Omental fat pad (tissue), 4 donors: ENCODE results near the gene AK9. TPM values are rescaled to one million over a fixed set of nuclear protein-coding genes. Genes with fewer than 3 reads are reported as not detected.
"Not testable (repeated sequence)": the region's sequence is repeated elsewhere in the genome, so short reads cannot be mapped to it uniquely, and the experiment has no call there.

Experiments
- ATAC-seq: fragments of 150-250 bp; one replicate; pipeline ENCODE4 v1.9.1; 2016; ENCODE audit warnings: mild to moderate bottlenecking, moderate library complexity; ENCODE audit not compliant: low FRiP score
- DNase-seq: peaks from one replicate; pipeline ENCODE4 v3.0.0-alpha.2; 2019; ENCODE audit warnings: low spot score
- total RNA-seq, 4 donors: library from RNA; depleted of rRNA; stranded (reverse); fragments of >200 nt; gene quantifications; one replicate each; pipeline ENCODE4 v1.1.0, GENCODE V29; 2016
- TF ChIP-seq, protein P1 (sequence below), 3 donors: fragments of 450-650 bp; IDR thresholded peaks; one replicate each; pipeline ENCODE4 v1.5.1; 2016 to 2017; ENCODE audit warnings: antibody characterized with exemption in 3 of 3, mild to moderate bottlenecking in 3 of 3, moderate library complexity in 2 of 3

AK9 gene
- total RNA-seq, 4 donors from 2014 or later: 5.4 to 14.8 (median 8.2) TPM

DNA sequence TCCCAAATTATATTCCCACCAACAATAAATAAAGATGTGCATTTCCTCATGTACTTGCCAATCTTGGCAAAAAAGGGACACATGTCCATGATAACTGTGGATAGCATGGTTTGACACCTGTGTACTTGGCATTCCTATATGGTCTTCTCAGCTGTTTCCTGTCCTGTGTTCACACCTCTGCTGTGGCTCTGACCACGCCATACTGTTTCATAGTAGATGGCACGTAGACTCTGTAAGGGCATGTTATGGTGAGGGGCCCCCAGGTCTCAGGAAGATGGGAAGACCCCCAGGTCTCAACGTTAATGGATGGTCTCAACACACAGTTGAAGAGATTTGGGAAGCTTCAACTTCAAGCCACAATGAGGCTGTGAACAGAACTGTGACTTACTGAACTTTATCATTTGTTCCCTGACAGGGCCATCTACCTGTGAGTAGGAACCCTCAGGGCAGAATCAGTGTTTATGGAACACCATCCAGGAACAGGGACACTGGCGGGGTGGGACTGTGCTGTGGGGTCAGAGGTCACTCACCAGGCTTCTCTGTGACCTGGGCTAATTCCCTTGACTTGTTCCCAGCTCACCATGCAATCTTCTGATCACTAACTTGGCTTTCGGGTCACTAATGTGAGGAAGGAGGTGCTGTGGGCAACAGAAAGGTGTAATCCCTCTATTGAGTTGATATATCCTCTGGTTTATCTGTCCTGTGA, 219.7 kb downstream of the AK9 start:
- DNase-seq: no peak
- TF ChIP-seq, protein P1, sequence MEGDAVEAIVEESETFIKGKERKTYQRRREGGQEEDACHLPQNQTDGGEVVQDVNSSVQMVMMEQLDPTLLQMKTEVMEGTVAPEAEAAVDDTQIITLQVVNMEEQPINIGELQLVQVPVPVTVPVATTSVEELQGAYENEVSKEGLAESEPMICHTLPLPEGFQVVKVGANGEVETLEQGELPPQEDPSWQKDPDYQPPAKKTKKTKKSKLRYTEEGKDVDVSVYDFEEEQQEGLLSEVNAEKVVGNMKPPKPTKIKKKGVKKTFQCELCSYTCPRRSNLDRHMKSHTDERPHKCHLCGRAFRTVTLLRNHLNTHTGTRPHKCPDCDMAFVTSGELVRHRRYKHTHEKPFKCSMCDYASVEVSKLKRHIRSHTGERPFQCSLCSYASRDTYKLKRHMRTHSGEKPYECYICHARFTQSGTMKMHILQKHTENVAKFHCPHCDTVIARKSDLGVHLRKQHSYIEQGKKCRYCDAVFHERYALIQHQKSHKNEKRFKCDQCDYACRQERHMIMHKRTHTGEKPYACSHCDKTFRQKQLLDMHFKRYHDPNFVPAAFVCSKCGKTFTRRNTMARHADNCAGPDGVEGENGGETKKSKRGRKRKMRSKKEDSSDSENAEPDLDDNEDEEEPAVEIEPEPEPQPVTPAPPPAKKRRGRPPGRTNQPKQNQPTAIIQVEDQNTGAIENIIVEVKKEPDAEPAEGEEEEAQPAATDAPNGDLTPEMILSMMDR (IDR thresholded peaks at IDR 0.05): no peak
- no peak for ATAC-seq

DNA sequence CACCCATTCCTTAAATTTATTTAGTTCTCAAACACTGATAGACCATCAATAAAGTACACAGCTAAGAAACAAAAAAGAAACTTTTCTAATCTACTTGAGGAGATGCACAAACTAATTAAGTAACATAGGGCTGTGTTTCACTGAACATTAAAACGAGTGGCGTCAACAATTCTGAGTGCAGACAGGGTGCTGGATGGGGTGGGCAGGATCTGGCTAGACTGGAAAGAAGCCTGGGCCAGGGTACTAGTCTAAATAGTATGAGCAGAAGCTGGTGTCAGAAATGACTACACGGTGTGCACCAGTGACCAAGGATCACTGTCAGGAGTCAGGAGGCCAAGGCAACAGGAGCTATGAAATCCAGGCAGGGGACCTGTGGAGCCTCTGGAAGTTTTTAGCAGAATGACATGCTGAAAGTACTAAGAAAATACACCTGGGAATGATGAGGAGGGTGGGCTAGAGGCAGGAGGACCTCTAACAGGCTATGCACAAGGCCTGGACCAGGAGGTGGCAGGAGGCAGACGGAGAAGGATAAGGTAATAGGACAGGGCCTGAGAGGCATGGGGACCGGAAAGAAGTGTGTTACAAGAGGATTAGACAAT, 221.3 kb downstream of the AK9 start:
- TF ChIP-seq, protein P1 (IDR thresholded peaks at IDR 0.05): no peak
- no peak for ATAC-seq
- DNase-seq: no peak

DNA sequence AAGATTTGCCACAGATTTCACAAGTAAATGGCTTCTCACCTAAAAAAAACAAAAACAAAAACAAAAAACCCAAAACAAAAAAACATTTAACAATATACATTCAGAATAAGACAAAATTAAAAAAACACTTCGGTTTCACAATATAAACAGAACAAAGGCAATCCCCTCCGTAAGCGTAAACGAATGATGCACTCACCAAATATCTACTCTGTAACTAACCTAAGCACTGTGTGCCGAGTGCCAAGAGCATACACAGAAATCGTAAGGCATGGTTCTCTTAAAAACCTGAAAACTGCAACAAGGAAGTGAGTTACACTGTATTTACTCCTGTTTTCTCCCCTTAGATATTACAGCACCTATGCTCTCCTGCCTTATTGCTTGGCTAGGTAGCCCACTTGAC, 223.3 kb downstream of the AK9 start:
- TF ChIP-seq, protein P1 (IDR thresholded peaks at IDR 0.05): no peak
- no peak for ATAC-seq
- DNase-seq: no peak

DNA sequence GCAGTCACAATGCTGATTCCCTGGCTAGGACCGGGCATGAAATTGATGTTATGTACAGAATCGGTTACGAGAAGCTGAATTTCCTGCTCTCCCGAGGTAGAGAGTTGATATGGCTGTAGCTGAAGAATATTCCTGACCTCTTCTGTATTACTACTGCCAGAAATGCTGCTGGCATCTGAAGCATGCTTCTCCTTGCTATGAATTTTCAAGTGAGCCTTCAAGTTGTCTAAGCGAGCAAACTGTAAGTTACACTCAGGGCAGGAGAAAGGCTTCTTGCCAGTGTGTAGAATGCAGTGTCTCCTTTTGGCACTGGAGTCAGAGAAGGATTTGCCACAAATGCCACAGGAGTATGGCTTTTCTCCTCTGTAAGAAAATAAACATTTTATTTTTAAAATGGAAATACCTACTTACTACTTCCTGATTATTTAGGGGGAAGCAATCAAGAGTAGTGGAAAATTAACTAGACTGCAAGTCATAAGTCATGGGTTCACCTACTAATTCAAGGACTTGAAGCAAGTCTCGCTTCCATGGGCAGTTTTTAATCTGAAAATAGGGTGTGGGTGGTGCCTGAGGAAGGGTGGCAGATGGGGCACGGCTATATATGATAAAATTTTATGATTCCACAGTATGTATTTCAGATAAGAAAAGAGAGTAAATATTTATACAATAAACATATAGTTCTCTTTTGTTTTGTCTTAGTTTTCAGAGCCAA, 224.6 kb downstream of the AK9 start:
- no peak for DNase-seq
- no peak for ATAC-seq
- TF ChIP-seq, protein P1 (IDR thresholded peaks at IDR 0.05): no peak

DNA sequence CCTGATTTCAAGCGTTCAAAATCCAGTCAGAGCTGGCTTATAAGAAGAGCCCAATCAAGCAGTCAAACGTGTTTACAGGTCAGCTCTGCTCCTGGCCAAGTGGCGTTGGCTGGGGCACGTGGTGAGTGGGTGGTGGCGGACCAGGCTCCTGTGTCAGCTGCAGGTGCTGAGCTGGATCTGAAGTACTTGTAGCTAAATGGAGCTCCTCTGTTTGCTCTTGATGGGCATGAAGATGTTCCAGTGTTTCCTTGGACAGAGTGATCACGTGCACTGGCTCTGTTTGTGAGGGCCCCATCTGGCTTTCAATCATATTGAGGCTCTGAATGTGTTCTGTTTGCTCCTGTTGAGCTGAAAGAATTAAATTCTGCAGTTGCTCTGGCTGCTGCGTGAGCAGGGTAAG, 225.2 kb downstream of the AK9 start:
- no peak for DNase-seq
- ATAC-seq: no peak

DNA sequence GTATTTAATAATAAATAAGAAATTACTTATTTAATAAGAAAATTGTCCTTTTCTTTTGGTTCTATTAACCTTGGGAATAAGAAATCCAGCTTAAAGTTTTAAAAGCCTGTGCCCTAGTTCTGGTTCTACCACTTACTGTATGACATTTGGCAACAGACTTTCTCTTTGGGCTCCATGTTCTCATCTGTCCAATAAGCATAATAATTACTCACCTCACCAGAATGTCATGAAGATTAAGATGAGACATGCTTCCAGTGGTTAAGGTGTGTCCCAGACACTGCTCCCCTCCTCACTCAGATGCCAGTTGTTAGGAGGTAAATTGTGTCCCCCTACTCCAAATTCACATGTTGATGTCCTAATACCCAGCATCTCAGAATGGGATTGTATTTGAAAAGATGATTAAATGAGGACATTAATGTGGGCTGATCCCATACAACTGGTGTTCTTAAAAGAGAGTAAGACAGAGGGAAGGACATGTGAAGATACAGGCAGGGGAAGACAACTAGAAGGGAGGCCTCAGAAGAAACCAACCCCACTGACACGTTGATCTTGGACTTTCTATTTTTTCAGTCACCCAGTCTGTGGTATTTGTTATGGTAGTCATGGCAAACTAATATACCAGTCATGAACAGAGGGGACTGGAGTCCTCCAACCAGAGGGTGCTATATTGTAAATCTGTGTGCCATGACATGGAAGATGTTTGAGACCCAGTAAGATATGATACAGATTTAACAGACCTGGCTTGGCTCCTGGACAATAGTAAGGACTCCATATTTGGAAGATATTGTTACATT, 229.1 kb downstream of the AK9 start:
- no peak for ATAC-seq
- TF ChIP-seq, protein P1 (IDR thresholded peaks at IDR 0.05): no peak
- DNase-seq: no peak

More for the DNA sequence above, 225.2 kb downstream of the AK9 start:
- TF ChIP-seq, protein P1 (IDR thresholded peaks at IDR 0.05): no peak

DNA sequence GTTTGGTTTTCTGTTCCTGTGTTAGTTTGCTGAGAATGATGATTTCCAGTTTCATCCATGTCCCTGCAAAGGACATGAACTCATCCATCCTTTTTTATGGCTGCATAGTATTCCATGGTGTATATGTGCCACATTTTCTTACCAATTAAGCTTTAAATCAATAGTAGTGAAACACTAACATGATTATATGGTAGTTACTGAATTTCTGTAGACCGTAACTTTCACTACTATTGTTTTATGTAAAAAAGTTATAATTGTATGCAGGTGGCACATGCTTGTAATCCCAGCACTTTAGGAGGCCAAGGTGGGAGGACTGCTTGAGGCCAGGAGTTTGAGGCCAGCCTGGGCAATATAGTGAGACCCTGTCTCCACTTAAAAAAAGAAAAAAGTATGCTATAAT, 229.8 kb downstream of the AK9 start:
- ATAC-seq, DNase-seq: not testable (repeated sequence)
